Left ventricle myocardium inferior (tissue), 1 donor: Measurements from ENCODE around the gene BCL7C. TPM values are rescaled to one million over a fixed set of nuclear protein-coding genes. Genes with fewer than 3 reads are reported as not detected.
A peak's percentile ranks its signal among the peaks of the same experiment; 100 is the strongest.
"Not testable (repeated sequence)": the region's sequence is repeated elsewhere in the genome, so short reads cannot be mapped to it uniquely, and the experiment has no call there.

Experiments
- DNase-seq: peaks from one replicate; pipeline ENCODE4 v3.0.0-alpha.2; 2020
- H3K27ac ChIP-seq: fragments of 200-600 bp; replicated peaks from 2 replicates; pipeline ENCODE4 v1.8.0; 2021
- H3K27me3 ChIP-seq: fragments of 200-600 bp; 2 replicates; pipeline ENCODE4 v1.8.0; 2021; ENCODE audit warnings: low read depth
- H3K36me3 ChIP-seq: fragments of 200-600 bp; 2 replicates; pipeline ENCODE4 v1.8.0; 2021
- H3K4me1 ChIP-seq: fragments of 200-600 bp; 2 replicates; pipeline ENCODE4 v1.8.0; 2021
- H3K4me3 ChIP-seq: fragments of 200-600 bp; 2 replicates; pipeline ENCODE4 v1.8.0; 2021; ENCODE audit warnings: mild to moderate bottlenecking, moderate library complexity
- H3K9me3 ChIP-seq: fragments of 200-600 bp; replicated peaks from 2 replicates; pipeline ENCODE4 v1.8.0; 2021
- CTCF ChIP-seq: fragments of 200-600 bp; IDR thresholded peaks from 2 replicates; pipeline ENCODE4 v1.8.0; 2021; ENCODE audit warnings: antibody characterized with exemption, mild to moderate bottlenecking, borderline replicate concordance
- intact Hi-C: fragments of 100-400 bp; cut with micrococcal nuclease; formaldehyde crosslinking; loops from one replicate; pipeline ENCODE4 v1.11.0; 2022
- total RNA-seq: library from RNA; stranded (reverse); fragmentation: NEBNext Ultra II Directional; extraction: Animal tissue kit (Norgen Biotek cat#: 25700); gene quantifications from one replicate; pipeline ENCODE4 v1.2.1, GENCODE V29; 2021
- donor health status: DM: no; HTN: yes; CAD: no; lungs with severe emphysema.

The BCL7C gene
- total RNA-seq, 1 donor from 2014 or later, result 25.2 TPM

- Histone ChIP-seq H3K27ac (peak overlapping the region; percentile 98), H3K4me1 (peaks cover 52% of the 10 kb centered on the region), H3K36me3 (peaks cover 41% of the 10 kb centered on the region), H3K27me3 (no peaks in the 10 kb centered on the region), H3K4me3 (peak overlapping the region; percentile 93), H3K9me3 (no peaks in the 10 kb centered on the region)
- TF ChIP-seq CTCF, result no peak
- intact Hi-C loops, result no loop called here
- no peak for DNase-seq
Observed at GRCh38 chr16:30892670-30893416, 1.0 kb downstream of the BCL7C start.

- H3K27me3 ChIP-seq, H3K9me3 ChIP-seq, H3K4me3 ChIP-seq, H3K27ac ChIP-seq, DNase-seq, intact Hi-C loops: not testable (repeated sequence)
- Histone ChIP-seq H3K36me3 (peaks cover 56% of the 10 kb centered on the region), H3K4me1 (peaks cover 39% of the 10 kb centered on the region)
Observed at GRCh38 chr16:30891043-30891823, 2.6 kb downstream of the BCL7C start.

GRCh38 chr16:30889721-30890120 lies 4.2 kb downstream of the BCL7C start:
- no peak for DNase-seq
- Histone ChIP-seq H3K27ac (no peak overlapping the region), H3K36me3 (peaks cover 71% of the 10 kb centered on the region), H3K4me1 (peaks cover 24% of the 10 kb centered on the region), H3K4me3 (no peak overlapping the region), H3K27me3 (no peaks in the 10 kb centered on the region), H3K9me3 (no peaks in the 10 kb centered on the region)
- no peak for TF ChIP-seq CTCF
- intact Hi-C loops, result no loop called here

- no peak for DNase-seq
- no peaks in the 10 kb centered on the region for H3K27me3 ChIP-seq
- intact Hi-C loops, result no loop called here
- H3K9me3 ChIP-seq, result no peaks in the 10 kb centered on the region
- no peak overlapping the region for H3K27ac ChIP-seq
- peaks cover 72% of the 10 kb centered on the region for H3K36me3 ChIP-seq
- TF ChIP-seq CTCF, result no peak
- no peak overlapping the region for H3K4me3 ChIP-seq
- peaks cover 18% of the 10 kb centered on the region for H3K4me1 ChIP-seq
Observed at GRCh38 chr16:30888856-30889499, 4.9 kb downstream of the BCL7C start.

GRCh38 chr16:30887927-30888326 lies 6.0 kb downstream of the BCL7C start:
- Histone ChIP-seq H3K27me3 (no peaks in the 10 kb centered on the region), H3K4me1 (peaks cover 13% of the 10 kb centered on the region), H3K4me3 (no peak overlapping the region), H3K9me3 (no peaks in the 10 kb centered on the region), H3K36me3 (peaks cover 72% of the 10 kb centered on the region), H3K27ac (no peak overlapping the region)
- TF ChIP-seq CTCF, result no peak
- DNase-seq, result no peak
- intact Hi-C loops, result no loop called here

- Histone ChIP-seq H3K4me1 (peaks cover 21% of the 10 kb centered on the region), H3K27me3 (no peaks in the 10 kb centered on the region), H3K27ac (no peak overlapping the region), H3K4me3 (no peak overlapping the region), H3K36me3 (peaks cover 59% of the 10 kb centered on the region), H3K9me3 (no peaks in the 10 kb centered on the region)
- DNase-seq, result no peak
- intact Hi-C loops, result no loop called here
- no peak for TF ChIP-seq CTCF
Observed at GRCh38 chr16:30886145-30886544, 7.7 kb downstream of the BCL7C start.
